A204.1 (cell line): Measurements from ENCODE around the gene MTCH1.
"Not testable (repeated sequence)": the region's sequence is repeated elsewhere in the genome, so short reads cannot be mapped to it uniquely, and the experiment has no call there.

Experiments
- FAIRE-seq: peaks from 2 replicates; lab custom pipeline; 2012; peaks lifted over from hg19 to GRCh38; lab: Jason Lieb, UNC

Gene MTCH1

GRCh38 chr6:36997811-36998722, 12.1 kb upstream of the MTCH1 start:
- no peak for FAIRE-seq

DNA sequence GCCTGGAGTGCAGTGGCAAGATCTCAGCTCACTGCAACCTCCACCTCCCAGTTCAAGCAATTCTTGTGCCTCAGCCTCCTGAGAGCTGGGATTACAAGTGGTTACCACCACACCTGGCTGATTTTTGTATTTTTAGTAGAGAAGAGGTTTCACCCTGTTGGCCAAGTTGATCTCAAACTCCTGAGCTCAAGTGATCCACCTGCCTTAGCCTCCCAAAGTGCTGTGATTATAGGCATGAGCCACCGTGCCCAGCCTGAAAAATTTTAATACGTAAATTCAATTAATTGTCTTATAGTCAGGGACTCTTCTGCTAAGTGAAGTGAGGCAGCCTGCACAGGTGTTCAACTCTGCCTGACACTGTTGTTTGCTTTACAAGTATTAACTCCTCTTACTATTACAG, 4.4 kb upstream of the MTCH1 start:
- FAIRE-seq: not testable (repeated sequence)

- no peak for FAIRE-seq
These were observed 3.3 kb upstream of the MTCH1 start for GRCh38 chr6:36989264-36989663.

DNA sequence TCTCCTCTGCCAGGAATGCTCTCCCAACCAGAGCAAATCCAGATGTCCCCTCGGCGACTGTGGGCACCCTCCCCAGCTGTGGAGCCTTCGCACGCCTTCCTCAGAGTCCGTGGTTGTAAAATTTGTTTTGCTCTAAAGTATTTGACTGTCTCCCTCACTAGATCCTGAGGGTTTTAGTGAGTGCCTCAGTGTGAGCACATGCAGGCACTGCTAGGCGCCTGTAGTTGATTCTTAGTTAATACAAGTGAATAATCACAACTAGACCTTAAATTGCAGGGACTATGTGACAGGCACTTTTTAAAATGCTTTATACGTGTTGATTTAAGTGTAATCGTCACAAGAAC, 680 bp upstream of the MTCH1 start:
- no peak for FAIRE-seq

- no peak for FAIRE-seq
These were observed 584 bp downstream of the MTCH1 start for GRCh38 chr6:36985417-36985807.

DNA sequence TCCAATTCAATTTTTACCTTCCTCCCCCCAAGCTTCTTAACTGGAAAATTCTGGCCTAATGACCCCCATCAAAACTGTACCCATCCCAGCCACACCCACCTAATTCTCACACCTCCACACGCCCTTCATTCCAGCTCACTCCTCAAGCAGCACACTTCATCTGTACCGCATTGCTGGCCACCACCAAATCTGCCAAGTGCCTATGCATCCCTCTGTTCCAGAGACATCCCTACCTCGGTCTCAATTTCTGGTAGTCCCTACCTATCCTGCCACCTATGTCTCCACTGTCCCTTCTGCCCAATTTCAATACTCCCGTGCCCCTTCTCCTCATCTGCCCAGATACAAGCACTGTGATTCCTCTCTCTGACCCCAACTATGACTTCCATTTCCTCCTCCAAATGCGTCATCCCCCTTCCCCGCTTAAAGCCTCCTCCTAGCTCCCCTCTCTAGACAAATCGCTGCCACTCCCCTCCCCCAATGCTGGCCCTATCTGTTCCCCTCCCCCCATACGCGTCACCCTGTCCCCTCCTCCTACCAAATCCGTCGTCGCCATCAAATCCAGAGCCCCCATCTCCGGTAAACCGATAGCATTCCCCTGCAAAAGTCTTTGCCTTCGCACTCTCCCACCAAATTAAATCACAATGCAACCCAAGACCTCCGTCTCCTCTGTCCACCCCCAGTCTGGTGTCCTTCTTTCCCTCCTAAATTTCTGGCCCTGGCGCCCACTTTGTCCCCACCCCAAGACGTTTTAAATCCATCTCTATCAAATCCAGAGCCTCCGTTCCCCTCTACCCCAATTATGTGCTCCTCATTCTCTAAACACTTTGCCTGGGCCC, 1.2 kb downstream of the MTCH1 start:
- FAIRE-seq: no peak

DNA sequence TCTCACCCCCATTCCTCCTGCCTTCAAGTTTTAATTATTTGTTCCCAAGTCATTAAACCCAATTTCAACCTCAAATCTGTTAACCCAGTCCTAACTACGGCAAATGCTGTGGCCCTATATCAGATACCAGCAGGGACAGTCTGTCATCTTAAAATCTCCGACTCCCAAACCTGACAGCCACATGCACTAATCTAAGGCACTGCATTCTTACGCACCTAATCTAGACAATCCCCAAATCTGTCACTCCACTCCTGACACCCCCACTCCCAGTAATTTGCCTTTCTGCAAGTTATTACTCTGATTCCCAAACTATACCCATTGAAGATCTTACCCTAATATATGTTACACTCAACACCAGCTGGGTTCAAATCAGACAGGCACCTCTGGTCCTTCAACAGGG, 2.5 kb downstream of the MTCH1 start:
- FAIRE-seq: no peak

GRCh38 chr6:36980876-36981619, 4.9 kb downstream of the MTCH1 start:
- no peak for FAIRE-seq

DNA sequence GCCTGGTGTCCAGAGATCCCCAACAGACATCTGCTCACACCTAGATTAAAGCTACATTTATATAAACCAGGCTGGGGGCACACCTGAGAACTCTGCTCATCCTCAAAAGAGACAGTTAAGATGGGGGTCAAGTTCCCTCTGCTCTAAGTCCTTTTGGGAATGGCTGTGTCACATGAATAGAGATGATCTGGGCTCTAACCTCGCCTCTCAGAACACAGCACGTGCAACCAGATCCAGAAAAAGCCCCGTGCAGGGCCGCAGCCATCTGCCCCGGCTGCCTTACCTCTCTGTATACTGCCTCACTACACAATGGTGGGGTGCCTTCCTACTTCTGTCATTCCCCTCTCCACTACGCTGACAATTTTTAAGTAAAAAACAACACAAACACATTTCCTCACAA, 5.9 kb downstream of the MTCH1 start:
- no peak for FAIRE-seq

DNA sequence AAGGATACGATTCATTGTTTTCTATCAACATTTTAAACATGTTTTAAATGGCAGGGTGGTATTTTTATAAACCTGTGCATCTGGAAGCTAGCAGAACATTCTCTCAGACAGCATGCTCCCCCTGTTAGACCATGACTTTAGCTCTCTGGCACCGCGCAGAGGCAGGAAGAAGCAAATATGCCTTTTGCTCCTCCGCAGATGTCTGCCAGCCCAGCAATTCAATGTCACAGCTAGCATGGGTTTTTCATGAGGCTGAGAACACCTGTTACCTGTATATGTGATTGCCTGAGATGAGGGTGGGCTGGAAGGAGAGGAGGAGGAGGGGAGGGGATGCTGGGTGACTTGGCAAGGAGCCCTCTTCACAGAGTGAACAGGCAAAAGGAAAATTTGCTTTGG, 6.7 kb downstream of the MTCH1 start:
- no peak for FAIRE-seq

GRCh38 chr6:36978421-36979346, 7.3 kb downstream of the MTCH1 start:
- FAIRE-seq: no peak

DNA sequence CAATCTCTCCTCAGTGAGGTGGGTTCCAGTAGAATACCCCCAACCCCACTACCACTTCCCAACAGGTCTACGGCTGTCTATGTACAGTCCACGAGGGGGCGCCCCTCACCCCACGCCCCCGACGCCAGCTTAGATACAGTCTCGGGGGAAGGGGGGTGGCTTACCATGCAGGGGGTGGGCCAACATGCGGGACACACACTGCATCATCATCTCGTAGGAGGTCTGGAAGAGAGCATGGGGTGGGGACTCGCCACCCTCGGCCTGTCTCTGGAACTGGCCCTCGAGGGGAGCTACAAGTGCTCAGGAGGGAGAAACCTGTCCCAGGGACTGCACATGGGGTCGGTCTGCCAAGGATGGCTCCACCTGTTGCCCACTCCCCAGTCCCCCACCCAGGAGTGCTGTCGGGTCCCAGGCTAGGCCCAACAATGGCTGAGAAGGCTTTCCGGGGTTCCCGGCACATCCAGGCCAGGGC, 8.5 kb downstream of the MTCH1 start:
- FAIRE-seq: no peak

DNA sequence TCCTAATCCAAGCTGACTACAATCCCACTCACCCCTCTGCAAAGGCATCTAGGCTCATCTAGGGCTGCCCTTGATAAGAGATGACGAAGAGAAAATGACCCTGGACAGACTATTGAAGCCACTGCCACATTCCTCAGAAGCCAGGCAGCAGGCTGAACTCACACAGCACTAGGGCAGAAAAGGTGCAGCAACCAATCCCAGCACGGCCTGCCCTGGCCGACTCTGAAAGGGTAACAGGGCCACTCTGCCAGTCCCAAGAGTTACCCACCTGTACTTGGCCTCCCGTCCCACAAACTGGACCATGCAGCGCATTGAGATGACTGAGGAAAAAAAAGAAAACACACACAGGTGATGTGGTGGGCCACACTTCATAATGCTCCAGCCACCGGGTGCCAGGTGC, 9.1 kb downstream of the MTCH1 start:
- no peak for FAIRE-seq

DNA sequence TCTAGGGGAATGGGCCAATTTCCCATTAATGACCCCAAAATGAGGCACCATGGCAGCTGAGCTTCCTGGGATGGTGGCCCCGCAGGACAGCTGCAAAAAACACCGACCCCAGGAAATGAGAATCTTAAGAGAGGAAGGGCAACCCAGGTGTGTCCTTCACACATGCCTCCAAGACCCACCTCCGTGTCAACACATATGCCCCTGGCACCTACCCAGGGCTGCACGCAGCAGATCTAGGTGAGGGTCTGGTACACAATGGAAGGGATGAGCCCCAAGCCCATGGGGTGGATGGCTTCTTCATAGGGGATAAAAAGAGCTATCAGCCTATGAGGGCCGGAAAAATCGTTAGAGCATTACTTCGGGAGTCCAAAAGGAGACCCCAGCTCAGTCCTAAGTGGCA, 9.5 kb downstream of the MTCH1 start:
- FAIRE-seq: no peak

- FAIRE-seq: no peak
These were observed 10.1 kb downstream of the MTCH1 start for GRCh38 chr6:36976007-36976264.

DNA sequence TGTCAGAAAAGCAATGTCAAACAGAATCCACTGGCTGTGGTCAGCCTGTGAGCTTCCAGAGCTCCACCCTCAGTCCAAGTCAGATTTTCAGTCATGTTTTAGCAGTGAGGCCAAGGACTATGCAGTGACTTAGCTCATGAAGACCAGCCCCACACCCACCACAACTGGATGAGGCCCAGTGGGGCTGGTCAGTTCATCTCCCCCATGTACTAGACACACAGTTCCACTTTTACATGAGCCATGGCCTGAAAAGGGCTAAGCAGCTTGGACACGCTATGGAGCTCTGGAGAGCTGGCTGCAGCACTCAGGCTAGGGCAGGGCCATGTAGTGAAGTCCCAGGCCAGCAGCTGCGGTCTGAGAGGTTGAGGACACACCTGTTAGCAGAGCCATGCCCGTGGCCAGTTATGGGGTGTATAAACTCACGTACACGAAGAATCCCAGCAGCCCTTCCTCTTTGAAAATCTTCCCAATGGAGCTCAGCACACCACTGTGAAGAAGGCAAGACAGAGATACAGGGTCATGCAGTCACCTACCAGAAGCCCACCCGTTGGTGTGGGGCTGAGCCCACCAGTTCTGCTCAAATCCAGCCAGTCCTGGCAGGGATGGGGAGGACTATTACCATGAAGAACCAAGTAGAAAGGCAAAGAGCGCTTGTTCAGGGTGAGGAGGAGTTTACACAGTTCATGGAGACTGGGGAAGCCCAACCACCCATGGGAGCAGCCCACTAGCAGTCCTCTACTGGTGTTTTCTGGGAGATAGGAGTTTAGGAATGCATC, 10.6 kb downstream of the MTCH1 start:
- FAIRE-seq: no peak

DNA sequence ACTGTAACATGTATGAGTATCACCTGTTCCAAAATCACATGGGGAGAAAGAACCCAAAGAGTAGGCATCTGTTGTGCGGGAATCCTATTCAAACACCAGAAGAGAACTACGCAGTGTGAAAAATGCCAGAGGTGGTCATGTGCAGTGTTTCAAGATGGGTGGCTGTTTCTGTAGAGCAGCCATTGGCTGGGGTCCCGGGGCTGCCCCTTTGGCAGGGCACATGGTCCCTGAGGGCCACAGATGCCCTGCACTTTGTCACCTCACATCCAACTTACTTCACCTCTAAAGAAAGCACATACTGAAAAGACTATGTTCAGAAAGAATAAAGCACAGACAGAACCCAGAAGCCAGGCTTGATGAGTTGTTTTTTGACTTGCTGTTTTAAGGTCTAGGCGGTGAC, 12.3 kb downstream of the MTCH1 start:
- FAIRE-seq: no peak

DNA sequence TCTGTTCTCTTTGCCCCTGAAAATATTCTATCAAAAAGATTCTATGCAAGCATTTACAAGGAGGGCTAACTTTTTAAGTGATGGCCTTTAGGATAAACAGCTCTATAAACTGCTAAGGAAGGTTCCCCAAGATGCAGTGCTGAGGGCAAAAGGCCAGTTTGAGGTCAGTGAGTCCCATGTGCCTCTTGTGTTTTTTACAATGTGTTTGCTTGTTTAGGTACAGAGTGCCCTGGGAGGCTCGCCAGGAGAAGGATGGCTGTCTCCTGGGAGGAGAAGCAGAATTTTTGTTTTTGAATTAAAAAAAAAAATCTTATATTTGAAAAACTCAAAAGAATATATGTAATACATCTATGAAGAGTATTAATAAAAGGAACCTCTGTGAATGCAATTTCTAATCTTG, 12.8 kb downstream of the MTCH1 start:
- FAIRE-seq: no peak

DNA sequence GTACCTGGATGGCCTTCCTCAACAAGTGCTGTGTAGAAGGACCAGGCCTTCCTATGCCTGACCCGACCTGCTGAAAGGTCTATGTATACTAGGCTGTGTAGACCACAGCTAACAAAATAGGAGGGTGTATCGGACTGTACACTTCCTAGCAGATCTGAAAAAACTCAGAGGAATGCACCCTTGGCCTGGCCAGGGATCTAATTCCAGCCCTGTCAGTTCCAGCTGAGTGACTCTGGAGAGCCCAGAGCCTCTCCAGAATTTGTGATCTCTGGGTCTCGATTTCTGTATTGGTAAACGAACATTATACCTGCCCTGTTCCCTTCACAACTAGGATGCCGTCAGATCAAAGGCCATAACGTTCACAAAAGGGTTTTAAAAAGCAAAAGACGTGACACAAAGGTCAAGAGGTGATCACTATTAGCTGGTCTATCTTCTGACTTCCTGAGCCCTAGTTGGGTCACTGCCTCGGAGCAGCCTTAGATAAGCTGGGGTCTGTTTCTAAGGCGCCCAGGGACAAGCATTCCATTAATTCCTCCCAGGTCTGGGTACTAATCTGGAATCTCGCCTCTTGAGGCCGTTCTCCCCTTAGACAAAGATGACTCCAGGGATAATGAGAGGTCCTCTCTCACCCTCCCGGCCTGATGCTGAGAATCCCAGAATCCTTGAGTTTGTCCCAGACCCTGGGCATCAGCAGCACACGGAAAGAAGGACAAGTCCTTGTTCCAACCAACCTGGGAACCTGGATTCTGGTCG, 13.9 kb downstream of the MTCH1 start:
- no peak for FAIRE-seq
